ENCODE results near the gene ATP10B.

ATP10B gene

GRCh38 chr5:160547061-160547460, 304.9 kb downstream of the ATP10B start:
- no peak overlapping the region for H3K4ac ChIP-seq (ENCODE audit: low read length)
- no peak overlapping the region for H3K4me3 ChIP-seq (ENCODE audit: low read length in 2 of 2)
- no peak overlapping the region for H2BK12ac ChIP-seq (ENCODE audit: low read length)
- no peak for DNase-seq (ENCODE audit: low spot score)
- no peaks in the 10 kb centered on the region for H3K9me3 ChIP-seq (replicated peaks in 1 of 2; ENCODE audit: control insufficient read depth in 2 of 2, insufficient read depth in 1 of 2, low read depth in 1 of 2, low read length in 2 of 2)
- H3K23ac ChIP-seq (ENCODE audit: low read depth, low read length, poor library complexity) = no peak overlapping the region
- no peaks in the 10 kb centered on the region for H3K36me3 ChIP-seq (replicated peaks in 1 of 2; ENCODE audit: control insufficient read depth in 2 of 2, insufficient read depth in 2 of 2, low read length in 2 of 2)
- no peak overlapping the region for H3K9ac ChIP-seq (ENCODE audit: low read depth, low read length, poor library complexity)
- WGBS, 2 donors (ENCODE audit: extremely low coverage in 2 of 2, insufficient read length in 2 of 2, insufficient replicate concordance in 1 of 2) = no CpG with 5 or more reads among the region's 2 CpGs
- H2BK5ac ChIP-seq (ENCODE audit: low read length) = no peak overlapping the region
- H4K91ac ChIP-seq (ENCODE audit: low read depth, low read length, poor library complexity) = no peak overlapping the region
- H2BK120ac ChIP-seq (ENCODE audit: low read depth, low read length) = no peak overlapping the region
- no peak overlapping the region for H4K8ac ChIP-seq (ENCODE audit: low read depth, low read length)
- no peak overlapping the region for H3K4me2 ChIP-seq (ENCODE audit: insufficient read depth, low read length, poor library complexity, severe bottlenecking)
- H2AFZ ChIP-seq (ENCODE audit: low read length) = no peak overlapping the region
- no peaks in the 10 kb centered on the region for H3K4me1 ChIP-seq (ENCODE audit: control insufficient read depth in 2 of 2, insufficient read depth in 1 of 2, low read depth in 1 of 2, low read length in 2 of 2)
- H3K14ac ChIP-seq (ENCODE audit: low read length) = no peak overlapping the region
- no peaks in the 10 kb centered on the region for H3K79me1 ChIP-seq (ENCODE audit: low read depth, low read length)
- no peak overlapping the region for H2BK15ac ChIP-seq (ENCODE audit: low read length)
- no peak overlapping the region for H2AK5ac ChIP-seq (ENCODE audit: low read depth, low read length)
- H3K27me3 ChIP-seq (ENCODE audit: control insufficient read depth in 3 of 3, insufficient read depth in 3 of 3, low read depth in 1 of 3, low read length in 3 of 3) = no peaks in the 10 kb centered on the region
- H3K18ac ChIP-seq (ENCODE audit: low read length) = no peak overlapping the region
- H3K27ac ChIP-seq (replicated peaks; ENCODE audit: low read length) = no peak overlapping the region

- Histone ChIP-seq H3K9me3 (replicated peaks in 1 of 2; ENCODE audit: control insufficient read depth in 2 of 2, insufficient read depth in 1 of 2, low read depth in 1 of 2, low read length in 2 of 2) (no peaks in the 10 kb centered on the region), H2BK120ac (ENCODE audit: low read depth, low read length) (no peak overlapping the region), H3K27me3 (ENCODE audit: control insufficient read depth in 3 of 3, insufficient read depth in 3 of 3, low read depth in 1 of 3, low read length in 3 of 3) (no peaks in the 10 kb centered on the region), H4K8ac (ENCODE audit: low read depth, low read length) (no peak overlapping the region), H3K4ac (ENCODE audit: low read length) (no peak overlapping the region), H2BK12ac (ENCODE audit: low read length) (no peak overlapping the region), H3K14ac (ENCODE audit: low read length) (no peak overlapping the region), H3K9ac (ENCODE audit: low read depth, low read length, poor library complexity) (no peak overlapping the region), H3K23ac (ENCODE audit: low read depth, low read length, poor library complexity) (no peak overlapping the region), H2BK5ac (ENCODE audit: low read length) (no peak overlapping the region), H3K36me3 (replicated peaks in 1 of 2; ENCODE audit: control insufficient read depth in 2 of 2, insufficient read depth in 2 of 2, low read length in 2 of 2) (no peaks in the 10 kb centered on the region), H3K79me1 (ENCODE audit: low read depth, low read length) (no peaks in the 10 kb centered on the region), H3K4me1 (ENCODE audit: control insufficient read depth in 2 of 2, insufficient read depth in 1 of 2, low read depth in 1 of 2, low read length in 2 of 2) (no peaks in the 10 kb centered on the region), H3K27ac (replicated peaks; ENCODE audit: low read length) (no peak overlapping the region), H3K4me3 (ENCODE audit: low read length in 2 of 2) (no peak overlapping the region), H2AK5ac (ENCODE audit: low read depth, low read length) (no peak overlapping the region), H4K91ac (ENCODE audit: low read depth, low read length, poor library complexity) (no peak overlapping the region), H2AFZ (ENCODE audit: low read length) (no peak overlapping the region), H2BK15ac (ENCODE audit: low read length) (no peak overlapping the region), H3K4me2 (ENCODE audit: insufficient read depth, low read length, poor library complexity, severe bottlenecking) (no peak overlapping the region), H3K18ac (ENCODE audit: low read length) (no peak overlapping the region)
- DNase-seq (ENCODE audit: low spot score) = no peak
- no CpG with 5 or more reads among the region's 1 CpG for WGBS, 2 donors (ENCODE audit: extremely low coverage in 2 of 2, insufficient read length in 2 of 2, insufficient replicate concordance in 1 of 2)
Observed at GRCh38 chr5:160545832-160546231, 306.2 kb downstream of the ATP10B start.

- Histone ChIP-seq H3K27me3 (ENCODE audit: control insufficient read depth in 3 of 3, insufficient read depth in 3 of 3, low read depth in 1 of 3, low read length in 3 of 3) (no peaks in the 10 kb centered on the region), H3K36me3 (replicated peaks in 1 of 2; ENCODE audit: control insufficient read depth in 2 of 2, insufficient read depth in 2 of 2, low read length in 2 of 2) (no peaks in the 10 kb centered on the region), H3K27ac (replicated peaks; ENCODE audit: low read length) (no peak overlapping the region), H2BK12ac (ENCODE audit: low read length) (no peak overlapping the region), H4K8ac (ENCODE audit: low read depth, low read length) (no peak overlapping the region), H2BK5ac (ENCODE audit: low read length) (no peak overlapping the region), H3K9ac (ENCODE audit: low read depth, low read length, poor library complexity) (no peak overlapping the region), H3K4ac (ENCODE audit: low read length) (no peak overlapping the region), H3K23ac (ENCODE audit: low read depth, low read length, poor library complexity) (no peak overlapping the region), H3K9me3 (replicated peaks in 1 of 2; ENCODE audit: control insufficient read depth in 2 of 2, insufficient read depth in 1 of 2, low read depth in 1 of 2, low read length in 2 of 2) (no peaks in the 10 kb centered on the region), H3K18ac (ENCODE audit: low read length) (no peak overlapping the region), H3K14ac (ENCODE audit: low read length) (no peak overlapping the region), H3K4me3 (ENCODE audit: low read length in 2 of 2) (no peak overlapping the region), H2AK5ac (ENCODE audit: low read depth, low read length) (no peak overlapping the region), H3K79me1 (ENCODE audit: low read depth, low read length) (no peaks in the 10 kb centered on the region), H3K4me2 (ENCODE audit: insufficient read depth, low read length, poor library complexity, severe bottlenecking) (no peak overlapping the region), H3K4me1 (ENCODE audit: control insufficient read depth in 2 of 2, insufficient read depth in 1 of 2, low read depth in 1 of 2, low read length in 2 of 2) (no peaks in the 10 kb centered on the region), H4K91ac (ENCODE audit: low read depth, low read length, poor library complexity) (no peak overlapping the region), H2BK15ac (ENCODE audit: low read length) (no peak overlapping the region), H2AFZ (ENCODE audit: low read length) (no peak overlapping the region), H2BK120ac (ENCODE audit: low read depth, low read length) (no peak overlapping the region)
- WGBS, 2 donors (ENCODE audit: extremely low coverage in 2 of 2, insufficient read length in 2 of 2, insufficient replicate concordance in 1 of 2) = no CpG with 5 or more reads among the region's 1 CpG
- no peak for DNase-seq (ENCODE audit: low spot score)
Observed at GRCh38 chr5:160543395-160543794, 308.6 kb downstream of the ATP10B start.

- no peak overlapping the region for H4K91ac ChIP-seq (ENCODE audit: low read depth, low read length, poor library complexity)
- no peaks in the 10 kb centered on the region for H3K36me3 ChIP-seq (replicated peaks in 1 of 2; ENCODE audit: control insufficient read depth in 2 of 2, insufficient read depth in 2 of 2, low read length in 2 of 2)
- no peak overlapping the region for H3K9ac ChIP-seq (ENCODE audit: low read depth, low read length, poor library complexity)
- no peak overlapping the region for H4K8ac ChIP-seq (ENCODE audit: low read depth, low read length)
- H3K9me3 ChIP-seq (replicated peaks in 1 of 2; ENCODE audit: control insufficient read depth in 2 of 2, insufficient read depth in 1 of 2, low read depth in 1 of 2, low read length in 2 of 2) = no peaks in the 10 kb centered on the region
- no peaks in the 10 kb centered on the region for H3K27me3 ChIP-seq (ENCODE audit: control insufficient read depth in 3 of 3, insufficient read depth in 3 of 3, low read depth in 1 of 3, low read length in 3 of 3)
- no peak overlapping the region for H3K4ac ChIP-seq (ENCODE audit: low read length)
- H3K4me1 ChIP-seq (ENCODE audit: control insufficient read depth in 2 of 2, insufficient read depth in 1 of 2, low read depth in 1 of 2, low read length in 2 of 2) = no peaks in the 10 kb centered on the region
- no peak overlapping the region for H2BK15ac ChIP-seq (ENCODE audit: low read length)
- H2BK12ac ChIP-seq (ENCODE audit: low read length) = no peak overlapping the region
- no peak overlapping the region for H2AFZ ChIP-seq (ENCODE audit: low read length)
- H3K4me3 ChIP-seq (ENCODE audit: low read length in 2 of 2) = no peak overlapping the region
- H3K18ac ChIP-seq (ENCODE audit: low read length) = no peak overlapping the region
- WGBS, 2 donors (ENCODE audit: extremely low coverage in 2 of 2, insufficient read length in 2 of 2, insufficient replicate concordance in 1 of 2) = no CpG with 5 or more reads among the region's 2 CpGs
- no peak for DNase-seq (ENCODE audit: low spot score)
- no peak overlapping the region for H2BK120ac ChIP-seq (ENCODE audit: low read depth, low read length)
- no peaks in the 10 kb centered on the region for H3K79me1 ChIP-seq (ENCODE audit: low read depth, low read length)
- no peak overlapping the region for H3K23ac ChIP-seq (ENCODE audit: low read depth, low read length, poor library complexity)
- no peak overlapping the region for H2BK5ac ChIP-seq (ENCODE audit: low read length)
- H3K14ac ChIP-seq (ENCODE audit: low read length) = no peak overlapping the region
- H3K4me2 ChIP-seq (ENCODE audit: insufficient read depth, low read length, poor library complexity, severe bottlenecking) = no peak overlapping the region
- no peak overlapping the region for H3K27ac ChIP-seq (replicated peaks; ENCODE audit: low read length)
- no peak overlapping the region for H2AK5ac ChIP-seq (ENCODE audit: low read depth, low read length)
Observed at GRCh38 chr5:160542840-160543239, 309.2 kb downstream of the ATP10B start.
